ENCODE measurements around the gene GOLT1A.

DNA sequence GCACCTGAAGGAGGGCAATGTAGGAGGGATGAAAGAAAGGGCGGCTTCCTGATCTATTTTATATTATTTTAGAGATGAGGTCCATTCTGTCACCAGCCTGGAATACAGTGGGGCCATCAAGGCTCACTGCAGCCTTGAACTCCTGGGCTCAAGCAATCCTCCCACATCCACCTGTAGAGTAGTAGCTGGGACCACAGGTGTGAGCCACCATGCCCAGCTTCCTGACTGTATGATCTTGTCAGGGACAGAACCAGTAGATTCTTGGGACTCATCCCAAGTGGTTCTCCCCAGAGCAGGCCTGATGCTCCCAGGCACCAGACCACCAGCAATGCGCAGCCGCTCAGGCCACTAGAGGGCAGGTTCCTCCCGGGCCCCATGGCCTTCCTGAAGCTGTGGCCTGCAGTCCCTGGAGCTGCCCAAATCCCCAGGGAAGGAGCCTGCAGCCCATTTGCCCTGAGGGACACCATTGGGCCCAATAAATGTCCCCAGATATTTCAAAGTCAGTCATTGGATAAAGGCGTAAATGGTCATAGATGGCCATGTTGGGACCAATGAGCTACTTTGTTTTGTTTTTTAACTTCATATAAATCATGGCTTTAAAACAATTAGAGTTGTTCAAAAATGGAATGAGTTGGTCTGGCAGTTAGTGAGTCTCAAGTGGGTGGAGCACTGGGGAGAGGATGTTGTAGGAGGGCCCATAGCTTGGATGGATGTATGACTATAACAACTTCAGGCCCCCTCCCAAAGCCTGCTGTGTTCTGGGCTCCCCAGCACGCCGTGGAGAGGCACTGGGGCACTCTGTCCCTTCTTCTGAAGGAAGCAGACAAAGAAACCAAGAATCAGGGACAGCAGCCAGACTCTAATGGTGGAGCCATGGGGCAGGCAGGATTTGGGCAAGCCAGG lies 44.7 kb upstream of the GOLT1A start:
- no peak for TF ChIP-seq ZFX (IDR thresholded peaks at IDR 0.05; ENCODE audit: borderline replicate concordance)
- TF ChIP-seq, protein P1, sequence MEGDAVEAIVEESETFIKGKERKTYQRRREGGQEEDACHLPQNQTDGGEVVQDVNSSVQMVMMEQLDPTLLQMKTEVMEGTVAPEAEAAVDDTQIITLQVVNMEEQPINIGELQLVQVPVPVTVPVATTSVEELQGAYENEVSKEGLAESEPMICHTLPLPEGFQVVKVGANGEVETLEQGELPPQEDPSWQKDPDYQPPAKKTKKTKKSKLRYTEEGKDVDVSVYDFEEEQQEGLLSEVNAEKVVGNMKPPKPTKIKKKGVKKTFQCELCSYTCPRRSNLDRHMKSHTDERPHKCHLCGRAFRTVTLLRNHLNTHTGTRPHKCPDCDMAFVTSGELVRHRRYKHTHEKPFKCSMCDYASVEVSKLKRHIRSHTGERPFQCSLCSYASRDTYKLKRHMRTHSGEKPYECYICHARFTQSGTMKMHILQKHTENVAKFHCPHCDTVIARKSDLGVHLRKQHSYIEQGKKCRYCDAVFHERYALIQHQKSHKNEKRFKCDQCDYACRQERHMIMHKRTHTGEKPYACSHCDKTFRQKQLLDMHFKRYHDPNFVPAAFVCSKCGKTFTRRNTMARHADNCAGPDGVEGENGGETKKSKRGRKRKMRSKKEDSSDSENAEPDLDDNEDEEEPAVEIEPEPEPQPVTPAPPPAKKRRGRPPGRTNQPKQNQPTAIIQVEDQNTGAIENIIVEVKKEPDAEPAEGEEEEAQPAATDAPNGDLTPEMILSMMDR (IDR thresholded peaks at IDR 0.05), result peak; percentile 93

All from 22Rv1 (cell line).